Ovary (tissue), 1 donor: ENCODE results near the gene ATP10D.

Experiments used
- EP300 ChIP-seq: sonication (generic); formaldehyde crosslinking; IDR thresholded peaks from one replicate; pipeline ENCODE4 v1.6.1; 2017; ENCODE audit warnings: antibody characterized with exemption
- POLR2A ChIP-seq: fragments of 450-650 bp; IDR thresholded peaks from one replicate; pipeline ENCODE4 v1.6.1; 2017; ENCODE audit warnings: antibody characterized with exemption, mild to moderate bottlenecking, moderate library complexity

GRCh38 chr4:47471591-47471990 is 13.5 kb upstream of the ATP10D start:
- TF ChIP-seq EP300 (no peak), POLR2A (no peak)
